ENCODE data around the gene ROBO2. TPM values are rescaled to one million over a fixed set of nuclear protein-coding genes. Genes with fewer than 3 reads are reported as not detected.

Gene ROBO2
- polyA plus RNA-seq, 1 experiment = 1.6 TPM

DNA sequence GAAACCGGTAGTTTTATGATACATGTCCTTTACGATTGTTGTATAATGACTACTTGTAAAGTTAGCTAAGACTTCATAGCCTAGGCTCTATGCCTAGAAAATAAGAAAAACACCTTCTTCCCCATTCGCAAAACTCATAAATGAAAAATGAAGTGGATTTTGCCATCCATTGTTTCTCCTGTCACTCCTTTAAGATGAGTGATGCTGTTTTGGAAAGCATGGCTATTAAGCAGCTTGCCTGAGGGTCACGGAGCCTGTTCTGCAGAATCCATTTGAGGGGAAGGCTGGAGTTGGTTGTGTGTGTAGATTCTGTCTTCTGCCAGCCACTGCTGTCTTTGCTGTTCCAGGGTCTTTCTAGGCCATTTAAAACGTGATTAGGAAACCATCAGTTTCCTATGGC is 31.5 kb downstream of the ROBO2 start:
- no peak for DNase-seq (ENCODE audit: low read depth)
- H3K27me3 ChIP-seq (ENCODE audit: control insufficient read depth, insufficient read depth, low read length) = no peaks in the 10 kb centered on the region
- POLR2A ChIA-PET = no interaction called here
- CTCF ChIA-PET = no interaction called here
- no peak overlapping the region for H3K4me3 ChIP-seq (ENCODE audit: low read depth, low read length)
- no peaks in the 10 kb centered on the region for H3K36me3 ChIP-seq (ENCODE audit: control insufficient read depth, insufficient read depth, low read length)
- TF ChIP-seq, protein P1, sequence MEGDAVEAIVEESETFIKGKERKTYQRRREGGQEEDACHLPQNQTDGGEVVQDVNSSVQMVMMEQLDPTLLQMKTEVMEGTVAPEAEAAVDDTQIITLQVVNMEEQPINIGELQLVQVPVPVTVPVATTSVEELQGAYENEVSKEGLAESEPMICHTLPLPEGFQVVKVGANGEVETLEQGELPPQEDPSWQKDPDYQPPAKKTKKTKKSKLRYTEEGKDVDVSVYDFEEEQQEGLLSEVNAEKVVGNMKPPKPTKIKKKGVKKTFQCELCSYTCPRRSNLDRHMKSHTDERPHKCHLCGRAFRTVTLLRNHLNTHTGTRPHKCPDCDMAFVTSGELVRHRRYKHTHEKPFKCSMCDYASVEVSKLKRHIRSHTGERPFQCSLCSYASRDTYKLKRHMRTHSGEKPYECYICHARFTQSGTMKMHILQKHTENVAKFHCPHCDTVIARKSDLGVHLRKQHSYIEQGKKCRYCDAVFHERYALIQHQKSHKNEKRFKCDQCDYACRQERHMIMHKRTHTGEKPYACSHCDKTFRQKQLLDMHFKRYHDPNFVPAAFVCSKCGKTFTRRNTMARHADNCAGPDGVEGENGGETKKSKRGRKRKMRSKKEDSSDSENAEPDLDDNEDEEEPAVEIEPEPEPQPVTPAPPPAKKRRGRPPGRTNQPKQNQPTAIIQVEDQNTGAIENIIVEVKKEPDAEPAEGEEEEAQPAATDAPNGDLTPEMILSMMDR (IDR thresholded peaks at IDR 0.05; ENCODE audit: insufficient read depth, low read depth, low read length) = no peak

DNA sequence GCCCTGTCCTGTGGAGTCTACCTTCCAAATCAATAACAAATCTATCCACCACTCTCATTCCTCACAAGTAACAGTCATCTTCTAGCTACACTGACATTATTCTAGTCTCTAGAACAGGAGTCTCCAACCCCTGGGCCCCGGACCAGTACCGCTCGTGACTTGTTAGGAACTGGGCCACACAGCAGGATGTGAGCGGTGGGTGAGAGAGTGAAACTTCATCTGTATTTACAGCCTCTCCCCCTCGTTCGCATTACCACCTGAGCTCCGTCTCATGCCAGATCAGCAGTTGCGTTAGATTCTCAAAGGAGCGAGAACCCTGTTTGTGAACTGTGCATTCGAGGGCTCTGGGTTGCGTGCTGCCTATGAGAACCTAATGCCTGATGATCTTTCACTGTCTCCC is 31.9 kb downstream of the ROBO2 start:
- DNase-seq (ENCODE audit: low read depth) = no peak
- ChIA-PET POLR2A (no interaction called here), CTCF (no interaction called here)
- no peak overlapping the region for H3K4me3 ChIP-seq (ENCODE audit: low read depth, low read length)
- H3K27me3 ChIP-seq (ENCODE audit: control insufficient read depth, insufficient read depth, low read length) = no peaks in the 10 kb centered on the region
- TF ChIP-seq, protein P1 (IDR thresholded peaks at IDR 0.05; ENCODE audit: insufficient read depth, low read depth, low read length) = no peak
- no peaks in the 10 kb centered on the region for H3K36me3 ChIP-seq (ENCODE audit: control insufficient read depth, insufficient read depth, low read length)

DNA sequence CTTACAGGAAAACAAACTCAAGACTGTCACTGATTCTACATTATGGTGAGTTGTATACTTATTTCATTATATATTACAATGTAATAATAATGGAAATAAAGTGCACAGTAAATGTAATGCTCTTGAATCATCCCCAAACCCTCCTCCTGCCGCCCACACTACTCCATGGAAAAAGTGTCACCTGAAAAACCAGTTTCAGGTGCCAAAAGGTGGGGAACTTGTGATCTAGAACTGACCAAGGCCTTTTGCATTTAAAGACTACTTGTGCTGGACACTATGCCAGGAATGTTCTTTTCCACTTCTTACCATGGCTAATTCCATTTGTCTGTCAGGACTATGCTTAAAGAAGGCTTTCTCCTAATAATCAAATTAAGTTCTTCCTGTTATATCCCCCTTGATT is 32.3 kb downstream of the ROBO2 start:
- no peak for DNase-seq (ENCODE audit: low read depth)
- POLR2A ChIA-PET = no interaction called here

DNA sequence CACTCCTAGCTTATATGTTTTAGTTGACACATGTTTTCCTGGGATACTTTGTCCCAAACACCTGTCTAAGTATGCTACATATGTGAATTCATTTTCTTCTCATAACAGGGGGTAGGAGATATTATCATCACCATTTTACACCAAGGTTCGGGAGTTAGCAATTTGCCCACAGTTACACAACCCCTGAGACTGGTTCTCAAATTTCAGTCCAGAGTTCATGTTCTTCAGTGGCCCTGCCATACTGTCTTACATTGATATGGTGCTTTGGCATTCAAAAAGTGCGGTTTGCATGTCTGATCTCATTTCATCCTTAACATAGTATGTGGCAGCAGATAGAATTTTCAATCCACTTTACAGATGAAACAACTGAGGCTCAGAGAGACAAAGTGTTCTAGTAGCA is 38.4 kb downstream of the ROBO2 start:
- ChIA-PET POLR2A (no interaction called here), CTCF (no interaction called here)
- H3K36me3 ChIP-seq (ENCODE audit: control insufficient read depth, insufficient read depth, low read length) = no peaks in the 10 kb centered on the region
- H3K27me3 ChIP-seq (ENCODE audit: control insufficient read depth, insufficient read depth, low read length) = no peaks in the 10 kb centered on the region
- no peak for DNase-seq (ENCODE audit: low read depth)
- no peak overlapping the region for H3K4me3 ChIP-seq (ENCODE audit: low read depth, low read length)
- TF ChIP-seq, protein P1 (IDR thresholded peaks at IDR 0.05; ENCODE audit: insufficient read depth, low read depth, low read length) = no peak

More for the DNA sequence above, 32.3 kb downstream of the ROBO2 start:
- H3K4me3 ChIP-seq (ENCODE audit: low read depth, low read length) = no peak overlapping the region
- TF ChIP-seq, protein P1 (IDR thresholded peaks at IDR 0.05; ENCODE audit: insufficient read depth, low read depth, low read length) = no peak
- no peaks in the 10 kb centered on the region for H3K36me3 ChIP-seq (ENCODE audit: control insufficient read depth, insufficient read depth, low read length)
- no peaks in the 10 kb centered on the region for H3K27me3 ChIP-seq (ENCODE audit: control insufficient read depth, insufficient read depth, low read length)
- CTCF ChIA-PET = no interaction called here

DNA sequence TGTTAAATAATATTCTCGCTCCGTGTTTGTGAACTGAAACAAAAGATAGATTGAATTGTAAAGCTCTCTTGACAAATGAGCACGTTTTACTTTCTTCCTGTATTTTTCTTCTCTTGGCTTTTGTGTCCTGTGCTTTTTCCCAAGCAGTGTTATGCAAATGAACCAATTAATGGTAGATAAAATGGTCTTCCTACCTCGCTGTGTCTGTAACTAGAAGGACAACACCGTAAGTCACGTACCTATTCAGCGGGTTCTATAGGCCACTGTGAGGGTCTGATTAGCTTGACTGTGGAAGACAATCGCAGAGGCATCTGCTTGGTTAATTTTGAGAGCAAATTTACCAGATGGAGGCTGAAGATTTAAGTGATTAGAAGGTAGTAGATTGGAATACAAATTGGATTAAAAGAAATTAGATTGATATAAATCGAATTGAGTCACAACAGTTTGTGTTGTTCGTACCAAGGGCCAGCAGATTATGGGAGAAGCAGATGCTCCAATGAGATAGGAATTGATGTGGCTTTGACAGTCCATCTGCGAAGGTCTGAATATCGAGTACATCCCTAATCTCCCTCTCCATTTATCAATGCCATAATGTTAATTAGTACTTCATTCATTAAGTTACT is 40.2 kb downstream of the ROBO2 start:
- H3K4me3 ChIP-seq (ENCODE audit: low read depth, low read length) = no peak overlapping the region
- CTCF ChIA-PET = no interaction called here
- no peak for DNase-seq (ENCODE audit: low read depth)
- no peaks in the 10 kb centered on the region for H3K36me3 ChIP-seq (ENCODE audit: control insufficient read depth, insufficient read depth, low read length)
- TF ChIP-seq, protein P1 (IDR thresholded peaks at IDR 0.05; ENCODE audit: insufficient read depth, low read depth, low read length) = no peak
- POLR2A ChIA-PET = no interaction called here
- H3K27me3 ChIP-seq (ENCODE audit: control insufficient read depth, insufficient read depth, low read length) = no peaks in the 10 kb centered on the region

Data from BJ (cell line).